Activated CD8-positive, alpha-beta T cell treated with anti-CD3 and anti-CD28 coated beads for 36 hours (primary cell): ENCODE data around the gene ASTN1. TPM values are rescaled to one million over a fixed set of nuclear protein-coding genes. Genes with fewer than 3 reads are reported as not detected.

Source experiments
- ATAC-seq: fragments of 200-7000 bp; cut with Tn5 transposase; one replicate; pipeline ENCODE4 v1.10.0; 2021; ENCODE audit warnings: mild to moderate bottlenecking, moderate library complexity
- CTCF ChIA-PET: fragments of 350-600 bp; sonication (Branson Sonifier 250); formaldehyde crosslinking; loops from one replicate; lab custom pipeline; 2021; ENCODE audit warnings: antibody characterized with exemption; lab: Charles Lee
- POLR2A ChIA-PET: fragments of 350-600 bp; sonication (Branson Sonifier 250); formaldehyde crosslinking; loops from one replicate; lab custom pipeline; 2021; ENCODE audit warnings: antibody characterized with exemption; lab: Charles Lee
- DNase-seq: peaks from one replicate; pipeline ENCODE4 v3.0.0-alpha.2; 2020
- H3K27ac Mint-ChIP-seq: one replicate; pipeline ENCODE4 v1.8.0; 2021; ENCODE audit warnings: mild to moderate bottlenecking, mixed read lengths
- H3K27me3 Mint-ChIP-seq: one replicate; pipeline ENCODE4 v1.8.0; 2021; ENCODE audit warnings: mixed read lengths
- H3K36me3 Mint-ChIP-seq: one replicate; pipeline ENCODE4 v1.8.0; 2021; ENCODE audit warnings: low read depth, mixed read lengths
- H3K4me1 Mint-ChIP-seq: one replicate; pipeline ENCODE4 v1.8.0; 2021; ENCODE audit warnings: low read depth, mixed read lengths
- H3K4me3 Mint-ChIP-seq: one replicate; pipeline ENCODE4 v1.8.0; 2021; ENCODE audit warnings: mild to moderate bottlenecking, moderate library complexity, mixed read lengths
- H3K9me3 Mint-ChIP-seq: one replicate; pipeline ENCODE4 v1.8.0; 2021; ENCODE audit warnings: mixed read lengths
- CTCF ChIP-seq: fragments of 200-600 bp; IDR thresholded peaks from one replicate; pipeline ENCODE4 v1.8.0; 2022; ENCODE audit warnings: antibody characterized with exemption, mild to moderate bottlenecking
- intact Hi-C: fragments of 100-400 bp; cut with micrococcal nuclease; formaldehyde crosslinking; loops from one replicate; pipeline ENCODE4 v1.10.0; 2022
- total RNA-seq, 2 experiments: library from RNA; stranded (reverse); gene quantifications; one replicate each; pipeline ENCODE4 v1.2.3, GENCODE V29; 2021

ASTN1 gene
- total RNA-seq, 2 experiments from 2014 or later = not detected

GRCh38 chr1:177091040-177091439 lies 73.5 kb downstream of the ASTN1 start:
- Mint-ChIP-seq H3K27ac (no peak overlapping the region), H3K4me3 (no peak overlapping the region), H3K9me3 (no peaks in the 10 kb centered on the region), H3K36me3 (no peaks in the 10 kb centered on the region), H3K27me3 (no peaks in the 10 kb centered on the region), H3K4me1 (no peaks in the 10 kb centered on the region)
- TF ChIP-seq CTCF = no peak
- ChIA-PET CTCF (no interaction called here), POLR2A (no interaction called here)
- ATAC-seq (no peak), DNase-seq (no peak)
- intact Hi-C loops = no loop called here

- CTCF ChIA-PET = no interaction called here
- H3K9me3 Mint-ChIP-seq = no peaks in the 10 kb centered on the region
- H3K36me3 Mint-ChIP-seq = no peaks in the 10 kb centered on the region
- no peaks in the 10 kb centered on the region for H3K27me3 Mint-ChIP-seq
- H3K4me1 Mint-ChIP-seq = no peaks in the 10 kb centered on the region
- ATAC-seq = no peak
- no peak for DNase-seq
- intact Hi-C loops = no loop called here
- no peak overlapping the region for H3K4me3 Mint-ChIP-seq
- H3K27ac Mint-ChIP-seq = no peak overlapping the region
- TF ChIP-seq CTCF = no peak
- POLR2A ChIA-PET = no interaction called here
Measured at GRCh38 chr1:177088966-177089365, 75.5 kb downstream of the ASTN1 start.

GRCh38 chr1:177082855-177083693 lies 81.4 kb downstream of the ASTN1 start:
- H3K36me3 Mint-ChIP-seq = no peaks in the 10 kb centered on the region
- H3K27me3 Mint-ChIP-seq = no peaks in the 10 kb centered on the region
- CTCF ChIA-PET = no interaction called here
- no peak for TF ChIP-seq CTCF
- POLR2A ChIA-PET = no interaction called here
- DNase-seq (no peak), ATAC-seq (no peak)
- H3K4me1 Mint-ChIP-seq = no peaks in the 10 kb centered on the region
- H3K27ac Mint-ChIP-seq = no peak overlapping the region
- intact Hi-C loops = no loop called here
- no peaks in the 10 kb centered on the region for H3K9me3 Mint-ChIP-seq
- H3K4me3 Mint-ChIP-seq = no peak overlapping the region

GRCh38 chr1:177080564-177080963 lies 83.9 kb downstream of the ASTN1 start:
- Mint-ChIP-seq H3K36me3 (no peaks in the 10 kb centered on the region), H3K4me3 (no peak overlapping the region), H3K27ac (no peak overlapping the region), H3K27me3 (no peaks in the 10 kb centered on the region), H3K9me3 (no peaks in the 10 kb centered on the region), H3K4me1 (no peaks in the 10 kb centered on the region)
- ATAC-seq = no peak
- TF ChIP-seq CTCF = no peak
- DNase-seq = no peak
- ChIA-PET CTCF (no interaction called here), POLR2A (no interaction called here)
- intact Hi-C loops = no loop called here

GRCh38 chr1:177077734-177078499 lies 86.6 kb downstream of the ASTN1 start:
- DNase-seq = no peak
- no peak for TF ChIP-seq CTCF
- Mint-ChIP-seq H3K27ac (no peak overlapping the region), H3K9me3 (no peaks in the 10 kb centered on the region), H3K4me3 (no peak overlapping the region), H3K36me3 (no peaks in the 10 kb centered on the region), H3K4me1 (no peaks in the 10 kb centered on the region), H3K27me3 (no peaks in the 10 kb centered on the region)
- CTCF ChIA-PET = no interaction called here
- POLR2A ChIA-PET = no interaction called here
- ATAC-seq = no peak
- intact Hi-C loops = no loop called here
